LNCaP clone FGC (cell line): ENCODE results near the gene FSTL4.

Experiments
- DNase-seq: peaks from one replicate; pipeline ENCODE4 v3.0.0-alpha.2; 2011; ENCODE audit warnings: low read depth
- H3K4me3 ChIP-seq: 2 replicates; pipeline ENCODE4 v1.5.1; 2011; ENCODE audit warnings: mild to moderate bottlenecking, low read depth, low read length, control low read depth
- TF ChIP-seq, protein P1 (sequence below): IDR thresholded peaks from 2 replicates; pipeline ENCODE4 v1.5.1; 2012; ENCODE audit warnings: mild to moderate bottlenecking; ENCODE audit not compliant: control insufficient read depth, insufficient read depth; ENCODE audit errors: extremely low read depth

FSTL4 gene

DNA sequence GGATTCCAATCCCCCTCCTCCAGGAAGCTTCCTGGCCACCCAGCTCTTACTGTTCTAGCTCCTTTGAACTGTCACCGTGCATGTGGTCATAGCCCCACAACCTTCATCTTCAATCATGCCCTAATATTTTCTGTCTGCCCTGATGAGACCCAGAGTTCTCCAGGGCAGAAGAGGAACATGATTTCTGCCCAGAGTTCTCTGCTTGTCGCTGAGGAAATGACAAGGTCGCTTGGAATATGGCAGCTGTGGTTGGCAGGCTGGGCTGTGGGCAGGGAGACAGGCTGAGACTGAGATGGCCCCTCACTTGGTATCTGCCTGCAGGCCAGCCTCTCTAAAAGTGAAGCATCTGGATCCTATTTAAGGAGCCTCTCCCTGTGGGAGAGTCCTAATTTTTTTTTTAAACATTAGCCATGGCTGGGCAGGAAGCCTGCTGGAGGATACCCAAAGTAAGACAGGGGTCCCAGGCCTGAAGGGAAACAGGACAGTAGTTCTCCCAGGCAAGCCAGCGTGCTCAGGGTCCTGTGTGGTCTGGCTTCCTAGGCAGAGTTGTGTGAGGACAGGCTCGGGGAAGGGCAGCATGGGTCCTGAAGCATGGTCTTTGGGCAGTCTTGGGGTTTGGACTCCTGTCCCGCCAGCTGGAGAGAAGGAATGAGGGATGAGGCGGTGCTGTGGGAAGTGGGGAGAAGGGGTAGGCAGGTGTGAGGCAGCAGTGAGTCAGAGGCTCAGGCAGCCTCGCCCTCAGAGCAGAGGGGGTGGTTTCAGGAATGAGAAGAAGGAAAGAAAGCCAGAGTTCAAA is 242.1 kb downstream of the FSTL4 start:
- TF ChIP-seq, protein P1, sequence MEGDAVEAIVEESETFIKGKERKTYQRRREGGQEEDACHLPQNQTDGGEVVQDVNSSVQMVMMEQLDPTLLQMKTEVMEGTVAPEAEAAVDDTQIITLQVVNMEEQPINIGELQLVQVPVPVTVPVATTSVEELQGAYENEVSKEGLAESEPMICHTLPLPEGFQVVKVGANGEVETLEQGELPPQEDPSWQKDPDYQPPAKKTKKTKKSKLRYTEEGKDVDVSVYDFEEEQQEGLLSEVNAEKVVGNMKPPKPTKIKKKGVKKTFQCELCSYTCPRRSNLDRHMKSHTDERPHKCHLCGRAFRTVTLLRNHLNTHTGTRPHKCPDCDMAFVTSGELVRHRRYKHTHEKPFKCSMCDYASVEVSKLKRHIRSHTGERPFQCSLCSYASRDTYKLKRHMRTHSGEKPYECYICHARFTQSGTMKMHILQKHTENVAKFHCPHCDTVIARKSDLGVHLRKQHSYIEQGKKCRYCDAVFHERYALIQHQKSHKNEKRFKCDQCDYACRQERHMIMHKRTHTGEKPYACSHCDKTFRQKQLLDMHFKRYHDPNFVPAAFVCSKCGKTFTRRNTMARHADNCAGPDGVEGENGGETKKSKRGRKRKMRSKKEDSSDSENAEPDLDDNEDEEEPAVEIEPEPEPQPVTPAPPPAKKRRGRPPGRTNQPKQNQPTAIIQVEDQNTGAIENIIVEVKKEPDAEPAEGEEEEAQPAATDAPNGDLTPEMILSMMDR = no peak
- H3K4me3 ChIP-seq = no peak overlapping the region
- DNase-seq = no peak

DNA sequence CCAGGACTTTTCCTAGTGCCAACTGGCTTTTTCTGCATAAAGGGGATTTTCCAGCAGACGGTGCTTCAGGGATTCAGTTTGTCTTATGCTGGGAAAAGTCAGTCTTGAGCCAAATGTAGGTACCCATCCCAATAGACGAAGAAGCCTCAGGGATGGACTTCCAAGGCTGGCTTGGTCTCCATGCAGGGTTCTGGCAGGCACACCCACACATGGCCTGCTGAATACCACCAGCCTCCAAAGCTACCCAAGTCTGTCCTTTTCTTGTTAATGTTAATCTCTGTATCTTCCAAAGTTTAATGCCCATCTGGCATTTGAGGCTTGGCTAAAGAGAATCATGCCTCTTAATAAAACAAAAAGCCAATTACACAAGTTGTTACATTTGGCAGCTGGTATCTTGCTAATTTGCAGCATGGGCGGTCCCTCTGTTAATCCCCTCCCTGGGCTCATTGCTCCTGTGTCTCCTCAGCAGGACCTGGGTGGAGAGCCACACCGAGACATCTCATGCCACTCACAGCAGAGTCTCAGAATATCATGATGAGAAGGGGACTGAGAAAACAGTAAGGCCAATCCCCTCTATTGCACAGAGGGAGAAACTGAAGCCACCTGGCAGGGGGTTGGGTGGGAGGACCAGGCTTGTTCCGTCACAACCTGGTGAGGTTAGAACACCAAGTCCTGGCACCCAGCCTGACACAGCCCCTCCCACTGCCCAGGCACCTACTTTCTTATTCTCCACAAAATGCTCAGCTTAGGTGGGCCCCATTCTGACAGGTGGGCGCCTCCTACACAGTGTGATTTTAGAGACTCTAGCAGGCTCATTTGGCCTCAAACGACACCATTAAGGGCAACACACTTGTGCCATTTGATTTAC is 243.2 kb downstream of the FSTL4 start:
- TF ChIP-seq, protein P1 = no peak
- H3K4me3 ChIP-seq = no peak overlapping the region
- no peak for DNase-seq

DNA sequence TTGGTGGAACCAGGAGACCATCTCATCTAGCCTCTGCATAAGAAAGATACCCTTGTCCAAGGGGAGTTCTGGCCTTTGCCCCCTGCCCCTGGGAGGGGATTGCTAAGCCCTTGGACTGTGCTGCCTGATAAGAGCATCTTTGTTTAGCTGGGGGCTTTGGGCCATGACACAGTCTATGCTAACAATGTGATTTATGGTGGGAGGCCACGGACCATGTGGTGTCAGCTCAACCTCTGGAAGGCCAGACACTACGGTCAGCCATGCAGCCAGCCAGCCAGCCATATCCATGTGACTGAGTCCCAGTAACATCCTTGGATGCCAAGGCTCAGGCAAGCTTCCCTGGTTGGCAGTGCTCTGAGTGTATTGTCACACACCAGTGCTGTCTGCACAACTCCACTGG is 244.4 kb downstream of the FSTL4 start:
- TF ChIP-seq, protein P1 = no peak
- no peak for DNase-seq

DNA sequence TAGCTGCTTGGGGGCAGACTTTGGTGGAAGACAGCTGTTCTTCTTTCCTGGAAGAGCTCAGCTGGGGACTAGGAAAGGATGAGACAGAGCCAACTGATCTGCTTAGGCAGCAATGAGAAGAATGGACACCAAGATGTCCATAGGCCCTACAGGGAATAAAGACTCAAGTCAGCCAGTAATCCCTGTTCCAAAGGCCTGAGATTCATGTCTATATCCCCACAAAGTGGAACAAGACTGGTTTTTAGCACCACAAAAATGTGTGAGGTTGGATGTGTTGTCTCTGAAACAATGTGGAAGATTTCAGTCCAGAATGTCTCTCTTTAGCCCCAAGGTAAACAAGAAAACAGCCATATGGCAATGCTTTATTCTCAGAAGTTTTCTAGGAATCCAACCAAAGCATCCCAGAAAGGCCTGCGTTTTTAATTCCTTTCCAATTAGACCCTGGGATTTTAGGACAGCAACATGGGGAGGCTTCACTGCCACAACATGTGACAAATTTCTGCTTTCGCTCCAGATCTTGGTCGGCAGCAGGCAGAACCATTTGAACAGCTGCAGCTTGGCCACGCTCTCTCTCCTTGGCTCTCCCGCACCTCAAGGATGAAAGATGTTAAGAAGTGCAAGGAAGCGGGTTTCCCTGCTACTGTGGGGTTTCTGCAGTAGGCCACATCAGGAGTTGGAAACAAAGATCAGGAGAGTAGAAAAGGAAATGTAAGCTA is 245.1 kb downstream of the FSTL4 start:
- no peak overlapping the region for H3K4me3 ChIP-seq
- TF ChIP-seq, protein P1 = no peak
- no peak for DNase-seq

More for the DNA sequence above, 244.4 kb downstream of the FSTL4 start:
- no peak overlapping the region for H3K4me3 ChIP-seq

DNA sequence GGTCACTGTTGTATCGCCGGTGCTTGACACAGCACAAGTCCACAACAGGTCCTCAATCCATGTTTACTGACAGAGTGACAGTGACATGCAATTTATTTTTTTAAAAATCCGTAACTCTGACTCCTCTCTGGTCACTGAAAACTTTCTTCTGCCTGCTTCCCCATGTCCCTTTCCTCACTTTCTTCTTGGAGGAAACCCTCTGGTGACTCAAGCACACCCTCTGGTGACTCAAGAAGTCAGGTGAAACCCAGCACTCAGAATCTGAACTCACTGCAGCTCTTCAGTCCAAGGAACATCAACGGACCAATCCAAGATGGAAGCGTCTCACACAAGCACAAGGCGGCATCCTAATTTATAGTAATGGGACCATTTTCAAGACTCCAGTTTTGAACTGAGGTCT is 245.9 kb downstream of the FSTL4 start:
- DNase-seq = no peak
- TF ChIP-seq, protein P1 = no peak
- H3K4me3 ChIP-seq = no peak overlapping the region

DNA sequence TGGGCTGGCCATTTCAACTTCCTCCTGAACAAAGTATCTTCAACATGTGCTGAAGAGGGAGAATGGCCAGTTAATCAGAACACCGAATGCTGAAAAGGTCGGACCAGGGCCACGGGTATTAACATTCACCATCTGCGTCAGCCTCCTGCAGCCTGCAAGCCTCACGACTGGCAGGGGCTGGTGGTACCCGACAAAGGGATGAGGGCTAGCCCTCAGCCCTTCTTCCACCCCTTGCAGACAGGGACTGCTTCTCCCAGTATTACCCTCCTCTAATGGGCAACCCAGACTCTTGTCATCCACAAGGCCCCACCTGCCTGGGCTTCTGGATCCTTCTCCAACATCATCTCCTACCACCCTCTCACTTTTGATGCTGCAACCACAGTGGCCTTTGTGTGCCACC is 246.6 kb downstream of the FSTL4 start:
- no peak for DNase-seq
- H3K4me3 ChIP-seq = no peak overlapping the region
- TF ChIP-seq, protein P1 = no peak
